PC-9 (cell line): ENCODE data around the gene LUC7L3.

Experiments used
- EZH2 ChIP-seq: fragments of 200-600 bp; sonication (generic); IDR thresholded peaks from 2 replicates; pipeline ENCODE4 v1.8.0; 2017; ENCODE audit warnings: antibody characterized with exemption, low read depth
- TF ChIP-seq, protein P1 (sequence below): fragments of 200-600 bp; sonication (generic); conservative IDR thresholded peaks from 2 replicates; pipeline ENCODE4 v1.6.1; 2017; ENCODE audit warnings: mixed run types, antibody characterized with exemption, mild to moderate bottlenecking, moderate library complexity

DNA sequence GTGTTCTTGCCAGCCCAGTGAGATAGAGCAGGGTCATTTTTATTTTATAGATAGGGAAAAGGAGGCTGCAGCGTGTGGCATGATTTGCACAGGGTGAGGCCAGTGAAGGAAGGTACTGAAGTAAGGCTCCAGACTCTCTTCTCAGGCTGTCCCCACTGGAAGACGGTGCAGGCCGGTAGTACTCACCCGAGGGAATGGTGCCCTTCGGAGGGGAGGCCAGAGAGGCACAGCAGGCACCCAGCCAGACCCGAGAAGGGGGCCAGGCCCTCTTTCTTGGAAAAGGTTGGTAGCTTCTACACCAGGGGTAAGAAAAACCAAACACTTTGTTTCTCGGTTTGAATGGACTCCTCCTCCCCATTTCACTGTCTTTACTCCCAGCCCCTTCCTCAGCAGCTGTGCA lies 47.6 kb downstream of the LUC7L3 start:
- TF ChIP-seq, protein P1, sequence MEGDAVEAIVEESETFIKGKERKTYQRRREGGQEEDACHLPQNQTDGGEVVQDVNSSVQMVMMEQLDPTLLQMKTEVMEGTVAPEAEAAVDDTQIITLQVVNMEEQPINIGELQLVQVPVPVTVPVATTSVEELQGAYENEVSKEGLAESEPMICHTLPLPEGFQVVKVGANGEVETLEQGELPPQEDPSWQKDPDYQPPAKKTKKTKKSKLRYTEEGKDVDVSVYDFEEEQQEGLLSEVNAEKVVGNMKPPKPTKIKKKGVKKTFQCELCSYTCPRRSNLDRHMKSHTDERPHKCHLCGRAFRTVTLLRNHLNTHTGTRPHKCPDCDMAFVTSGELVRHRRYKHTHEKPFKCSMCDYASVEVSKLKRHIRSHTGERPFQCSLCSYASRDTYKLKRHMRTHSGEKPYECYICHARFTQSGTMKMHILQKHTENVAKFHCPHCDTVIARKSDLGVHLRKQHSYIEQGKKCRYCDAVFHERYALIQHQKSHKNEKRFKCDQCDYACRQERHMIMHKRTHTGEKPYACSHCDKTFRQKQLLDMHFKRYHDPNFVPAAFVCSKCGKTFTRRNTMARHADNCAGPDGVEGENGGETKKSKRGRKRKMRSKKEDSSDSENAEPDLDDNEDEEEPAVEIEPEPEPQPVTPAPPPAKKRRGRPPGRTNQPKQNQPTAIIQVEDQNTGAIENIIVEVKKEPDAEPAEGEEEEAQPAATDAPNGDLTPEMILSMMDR = no peak
- no peak for TF ChIP-seq EZH2
